Mammary epithelial cell (primary cell): Measurements from ENCODE around the gene RPA1.

Source experiments
- EZH2 ChIP-seq: IDR thresholded peaks from 2 replicates; pipeline ENCODE4 v1.6.1; 2012; ENCODE audit warnings: low read length, inconsistent platforms, borderline replicate concordance
- TF ChIP-seq, protein P1 (sequence below), 2 donors: IDR thresholded peaks in 1 of 2; conservative IDR thresholded peaks in 1 of 2; 2 replicates each; pipeline ENCODE4 v1.5.1; 2011 to 2012; ENCODE audit warnings: inconsistent platforms in 2 of 2, low read length in 2 of 2, mild to moderate bottlenecking in 2 of 2, control low read depth in 1 of 2, low read depth in 1 of 2; ENCODE audit not compliant: insufficient read depth in 1 of 2; ENCODE audit errors: extremely low read depth in 1 of 2

DNA sequence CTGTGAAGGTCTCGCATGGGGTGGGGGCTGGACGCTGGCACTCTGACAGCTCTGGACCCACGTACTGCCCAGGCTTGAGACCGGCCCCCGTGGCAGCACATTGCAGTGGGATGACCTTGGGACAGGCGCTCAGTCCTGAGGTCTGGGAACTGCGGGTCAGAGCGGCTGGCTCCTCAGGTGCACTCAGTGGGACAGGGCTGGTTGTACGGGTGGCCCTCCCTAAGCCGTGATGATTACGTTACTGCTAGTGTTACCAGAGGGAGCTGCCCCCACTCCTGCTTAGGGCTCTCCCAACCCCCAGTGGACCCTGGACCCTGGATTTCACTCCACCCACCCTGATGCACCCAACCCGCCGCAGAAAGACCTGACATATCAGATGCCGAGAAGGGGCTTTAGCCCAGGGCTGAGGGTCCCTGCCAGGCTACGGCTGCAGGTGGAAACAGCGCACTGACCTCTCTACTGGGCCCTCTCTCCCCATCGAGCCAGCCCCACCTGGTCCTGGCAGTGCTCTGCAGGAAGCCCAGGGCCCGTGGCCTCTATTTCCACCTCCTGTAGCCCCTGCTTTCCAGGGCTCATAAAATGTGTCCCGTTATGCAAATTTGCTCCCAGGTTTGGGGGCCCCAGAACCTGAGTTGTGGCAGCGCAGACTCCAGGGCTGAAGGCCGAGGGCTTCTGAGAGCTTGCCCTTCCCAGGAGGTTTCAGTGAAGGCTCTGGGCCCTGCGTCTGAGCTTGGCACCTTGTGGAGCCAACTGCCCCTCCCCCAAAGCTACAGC is 118.1 kb downstream of the RPA1 start:
- TF ChIP-seq EZH2: no peak
- TF ChIP-seq, protein P1, sequence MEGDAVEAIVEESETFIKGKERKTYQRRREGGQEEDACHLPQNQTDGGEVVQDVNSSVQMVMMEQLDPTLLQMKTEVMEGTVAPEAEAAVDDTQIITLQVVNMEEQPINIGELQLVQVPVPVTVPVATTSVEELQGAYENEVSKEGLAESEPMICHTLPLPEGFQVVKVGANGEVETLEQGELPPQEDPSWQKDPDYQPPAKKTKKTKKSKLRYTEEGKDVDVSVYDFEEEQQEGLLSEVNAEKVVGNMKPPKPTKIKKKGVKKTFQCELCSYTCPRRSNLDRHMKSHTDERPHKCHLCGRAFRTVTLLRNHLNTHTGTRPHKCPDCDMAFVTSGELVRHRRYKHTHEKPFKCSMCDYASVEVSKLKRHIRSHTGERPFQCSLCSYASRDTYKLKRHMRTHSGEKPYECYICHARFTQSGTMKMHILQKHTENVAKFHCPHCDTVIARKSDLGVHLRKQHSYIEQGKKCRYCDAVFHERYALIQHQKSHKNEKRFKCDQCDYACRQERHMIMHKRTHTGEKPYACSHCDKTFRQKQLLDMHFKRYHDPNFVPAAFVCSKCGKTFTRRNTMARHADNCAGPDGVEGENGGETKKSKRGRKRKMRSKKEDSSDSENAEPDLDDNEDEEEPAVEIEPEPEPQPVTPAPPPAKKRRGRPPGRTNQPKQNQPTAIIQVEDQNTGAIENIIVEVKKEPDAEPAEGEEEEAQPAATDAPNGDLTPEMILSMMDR (conservative IDR thresholded peaks at IDR 0.05 in 1 of 2, IDR thresholded peaks at IDR 0.05 in 1 of 2; ENCODE audit: extremely low read depth in 1 of 2, insufficient read depth in 1 of 2, low read depth in 1 of 2, low read length in 2 of 2): no peak
